ENCODE results near the gene ZNF639.
"Not testable (repeated sequence)": the region's sequence is repeated elsewhere in the genome, so short reads cannot be mapped to it uniquely, and the experiment has no call there.

ZNF639 gene

GRCh38 chr3:179307362-179307761 is 15.5 kb upstream of the ZNF639 start:
- DNase-seq; in situ Hi-C loops (cut with HindIII; ENCODE audit: low pct_ligation_motif_present, low pct_unique_long_range_greater_than_20kb, low sequenced_read_pairs): not testable (repeated sequence)

GRCh38 chr3:179308001-179308400 is 14.8 kb upstream of the ZNF639 start:
- no peak for DNase-seq
- in situ Hi-C loops (cut with HindIII; ENCODE audit: low pct_ligation_motif_present, low pct_unique_long_range_greater_than_20kb, low sequenced_read_pairs) = no loop called here

GRCh38 chr3:179309225-179310078 is 13.4 kb upstream of the ZNF639 start:
- in situ Hi-C loops (cut with HindIII; ENCODE audit: low pct_ligation_motif_present, low pct_unique_long_range_greater_than_20kb, low sequenced_read_pairs) = no loop called here
- DNase-seq = no peak

- DNase-seq = no peak
- in situ Hi-C loops (cut with HindIII; ENCODE audit: low pct_ligation_motif_present, low pct_unique_long_range_greater_than_20kb, low sequenced_read_pairs) = no loop called here
Observed at GRCh38 chr3:179318876-179319275, 4.0 kb upstream of the ZNF639 start.

DNA sequence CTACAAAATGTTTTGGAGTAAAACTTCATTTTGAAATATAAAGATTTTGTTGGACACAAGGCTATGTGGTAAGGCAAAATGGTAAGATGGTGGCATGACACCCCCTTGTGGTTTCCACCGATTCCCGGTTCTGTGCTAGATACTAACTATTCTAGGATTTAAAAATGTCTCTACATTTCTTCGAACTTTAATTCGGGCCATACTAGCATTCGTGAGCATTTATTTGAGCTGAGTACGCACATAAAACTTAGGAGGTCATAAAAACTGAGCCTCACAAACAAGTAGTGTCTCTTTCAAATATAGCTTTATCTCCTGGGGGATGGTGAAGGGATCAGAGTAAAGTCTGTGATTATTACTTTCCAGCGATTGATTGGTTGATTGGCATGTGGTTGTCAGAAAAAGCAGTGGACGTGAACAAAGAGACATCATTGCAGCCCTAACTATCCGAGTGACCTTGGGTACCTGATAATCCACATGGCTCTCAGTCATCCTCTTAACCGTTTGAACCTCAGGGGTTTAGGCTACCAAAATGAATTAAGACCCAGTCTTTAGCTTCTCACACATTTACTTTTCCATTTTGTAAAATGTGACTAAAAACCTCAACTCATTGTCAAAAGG is 1.1 kb upstream of the ZNF639 start:
- in situ Hi-C loops (cut with HindIII; ENCODE audit: low pct_ligation_motif_present, low pct_unique_long_range_greater_than_20kb, low sequenced_read_pairs) = no loop called here
- peak; percentile 51 for DNase-seq

- in situ Hi-C loops (cut with HindIII; ENCODE audit: low pct_ligation_motif_present, low pct_unique_long_range_greater_than_20kb, low sequenced_read_pairs) = no loop called here
Observed at GRCh38 chr3:179323197-179324110, 623 bp downstream of the ZNF639 start.

GRCh38 chr3:179324270-179324754 is 1.5 kb downstream of the ZNF639 start:
- in situ Hi-C loops (cut with HindIII; ENCODE audit: low pct_ligation_motif_present, low pct_unique_long_range_greater_than_20kb, low sequenced_read_pairs) = no loop called here
- DNase-seq = peak; percentile 4

More at GRCh38 chr3:179323197-179324110, 623 bp downstream of the ZNF639 start:
- peak; percentile 56 for DNase-seq

DNA sequence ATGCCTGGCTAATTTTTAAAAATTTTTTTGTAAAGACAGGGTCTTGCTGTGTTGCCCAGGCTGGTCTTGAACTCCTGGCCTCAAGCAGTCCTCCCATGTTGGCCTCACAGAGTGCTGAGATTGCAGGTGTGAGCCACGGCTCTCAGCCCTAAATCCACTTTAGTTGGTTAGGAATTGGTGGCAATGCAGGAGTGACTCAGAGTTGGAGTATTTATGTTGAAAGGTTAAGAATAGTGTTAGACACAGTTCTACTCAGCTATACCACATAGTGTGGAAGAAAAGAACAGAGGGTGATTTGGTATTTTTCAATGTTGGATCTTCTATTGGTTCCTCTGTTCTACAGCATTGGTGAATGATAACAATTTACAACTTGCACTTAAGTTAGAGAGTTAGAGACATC is 7.6 kb downstream of the ZNF639 start:
- in situ Hi-C loops (cut with HindIII; ENCODE audit: low pct_ligation_motif_present, low pct_unique_long_range_greater_than_20kb, low sequenced_read_pairs) = no loop called here
- no peak for DNase-seq

- in situ Hi-C loops (cut with HindIII; ENCODE audit: low pct_ligation_motif_present, low pct_unique_long_range_greater_than_20kb, low sequenced_read_pairs) = no loop called here
- DNase-seq = no peak
Observed at GRCh38 chr3:179332240-179332639, 9.4 kb downstream of the ZNF639 start.

DNA sequence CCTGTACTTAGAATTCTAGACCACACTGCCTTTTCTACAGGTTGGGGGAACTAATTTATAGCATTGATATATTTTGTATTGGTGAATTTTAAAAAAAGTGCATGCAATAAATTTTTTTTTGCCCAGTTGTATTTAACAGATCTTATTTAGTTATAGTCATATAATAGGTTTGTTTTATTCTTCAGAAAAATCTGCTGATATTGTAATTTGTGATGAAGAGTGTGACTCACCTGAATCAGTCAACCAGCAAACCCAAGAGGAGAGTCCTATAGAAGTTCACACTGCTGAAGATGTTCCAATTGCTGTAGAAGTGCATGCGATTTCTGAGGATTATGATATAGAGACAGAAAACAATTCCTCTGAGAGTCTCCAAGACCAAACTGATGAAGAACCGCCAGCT is 10.3 kb downstream of the ZNF639 start:
- peak; percentile 4 for DNase-seq
- in situ Hi-C loops (cut with HindIII; ENCODE audit: low pct_ligation_motif_present, low pct_unique_long_range_greater_than_20kb, low sequenced_read_pairs) = no loop called here

GRCh38 chr3:179336345-179336929 is 13.6 kb downstream of the ZNF639 start:
- no peak for DNase-seq
- in situ Hi-C loops (cut with HindIII; ENCODE audit: low pct_ligation_motif_present, low pct_unique_long_range_greater_than_20kb, low sequenced_read_pairs) = no loop called here

- DNase-seq = peak; percentile 94
- in situ Hi-C loops (cut with HindIII; ENCODE audit: low pct_ligation_motif_present, low pct_unique_long_range_greater_than_20kb, low sequenced_read_pairs) = no loop called here
Observed at GRCh38 chr3:179347345-179348194, 24.7 kb downstream of the ZNF639 start, which contains the start of gene MFN1. MFN1 (plus strand) TSS chr3:179347709; CDS start chr3:179348852, 1,143 bp downstream.

DNA sequence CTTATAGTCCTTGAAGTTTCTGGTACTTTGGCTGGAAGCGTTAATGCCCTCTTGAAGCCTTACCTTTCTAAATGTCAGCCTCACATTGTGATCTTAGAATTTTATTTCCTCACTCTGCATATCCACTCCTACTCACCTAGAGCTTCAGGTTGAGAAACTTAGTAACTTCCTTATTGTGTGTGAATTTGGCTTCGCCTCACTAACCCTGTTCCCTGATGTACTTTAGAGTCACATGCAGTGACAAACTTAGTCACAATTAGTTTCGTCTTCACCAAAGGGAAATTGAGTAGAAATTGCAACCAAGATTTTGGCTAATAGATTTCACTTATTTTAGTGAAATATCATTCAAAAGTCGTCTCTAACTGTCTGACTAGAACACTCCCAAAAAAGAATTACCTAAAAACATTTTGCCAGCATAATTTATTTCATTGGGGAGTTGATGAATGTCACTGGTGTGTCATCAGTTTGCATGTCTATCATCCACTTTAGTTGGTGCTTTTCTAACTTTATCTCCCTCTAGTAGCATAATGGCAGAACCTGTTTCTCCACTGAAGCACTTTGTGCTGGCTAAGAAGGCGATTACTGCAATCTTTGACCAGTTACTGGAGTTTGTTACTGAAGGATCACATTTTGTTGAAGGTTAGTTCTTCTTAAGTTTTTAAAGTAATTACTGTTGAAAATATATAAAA is 25.6 kb downstream of the ZNF639 start:
- in situ Hi-C loops (cut with HindIII; ENCODE audit: low pct_ligation_motif_present, low pct_unique_long_range_greater_than_20kb, low sequenced_read_pairs) = no loop called here
- DNase-seq = no peak

DNA sequence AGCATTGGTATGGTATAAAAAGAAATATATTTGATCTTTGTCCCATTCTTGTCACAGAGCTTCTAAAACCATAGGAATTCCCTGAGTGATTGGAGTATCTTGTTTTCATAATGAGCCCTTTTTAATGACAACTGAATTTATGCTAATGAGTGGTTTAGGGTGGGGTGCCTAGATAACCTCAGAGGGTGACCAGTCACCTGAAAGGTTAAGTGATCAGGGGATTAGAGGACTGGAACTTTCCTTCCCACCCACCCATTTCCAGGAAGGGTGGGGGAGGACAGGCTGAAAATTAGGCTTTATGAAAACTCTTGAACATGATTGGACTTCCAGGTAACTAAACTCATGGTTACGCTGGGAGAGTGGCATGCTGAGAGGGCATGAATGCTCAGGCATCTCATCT is 33.2 kb downstream of the ZNF639 start:
- in situ Hi-C loops (cut with HindIII; ENCODE audit: low pct_ligation_motif_present, low pct_unique_long_range_greater_than_20kb, low sequenced_read_pairs) = no loop called here
- DNase-seq = no peak

DNA sequence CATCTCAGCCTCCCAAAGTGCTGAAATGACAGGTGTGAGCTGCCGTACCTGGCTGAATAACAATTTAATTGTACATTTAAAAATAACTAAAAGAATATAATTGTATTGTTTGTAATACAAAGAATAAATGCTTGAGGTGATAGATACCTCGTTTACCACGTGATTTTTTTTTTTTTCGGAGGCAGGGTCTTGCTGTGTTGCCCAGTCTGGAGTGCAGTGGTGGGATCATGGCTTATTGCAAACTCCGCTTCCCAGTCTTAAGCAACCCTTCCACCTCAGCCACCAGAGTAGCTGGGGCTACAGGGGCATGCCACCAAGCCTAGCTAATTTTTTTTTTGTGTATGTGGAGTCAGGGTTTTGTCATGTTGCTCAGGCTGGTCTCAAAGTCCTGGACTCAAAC is 40.5 kb downstream of the ZNF639 start:
- in situ Hi-C loops (cut with HindIII; ENCODE audit: low pct_ligation_motif_present, low pct_unique_long_range_greater_than_20kb, low sequenced_read_pairs) = no loop called here
- DNase-seq = no peak

DNA sequence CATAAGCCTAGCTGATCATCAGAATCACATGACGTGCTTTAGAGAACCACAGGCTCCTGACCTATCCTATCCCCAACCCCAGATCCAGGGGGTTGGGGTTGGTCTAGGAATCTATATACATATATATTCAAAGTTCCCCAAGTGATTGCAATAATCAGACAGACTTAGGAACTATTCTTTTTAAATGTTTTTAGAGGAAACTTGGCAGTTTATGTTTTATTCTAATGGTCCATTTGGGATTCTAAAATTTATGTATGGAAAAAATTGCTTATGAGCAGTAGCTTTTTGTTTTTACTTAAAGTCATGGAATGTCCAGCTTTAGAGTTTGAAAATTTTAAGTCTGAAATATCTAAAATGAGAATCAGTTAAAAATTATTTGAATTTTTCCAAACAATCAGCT is 46.8 kb downstream of the ZNF639 start:
- in situ Hi-C loops (cut with HindIII; ENCODE audit: low pct_ligation_motif_present, low pct_unique_long_range_greater_than_20kb, low sequenced_read_pairs) = no loop called here
- no peak for DNase-seq

GRCh38 chr3:179373938-179374337 is 51.1 kb downstream of the ZNF639 start:
- in situ Hi-C loops (cut with HindIII; ENCODE audit: low pct_ligation_motif_present, low pct_unique_long_range_greater_than_20kb, low sequenced_read_pairs) = no loop called here
- DNase-seq = no peak

Data from ACHN (cell line).